GM21447 (cell line): ENCODE measurements around the gene EME1.
"Not testable (repeated sequence)": the region's sequence is repeated elsewhere in the genome, so short reads cannot be mapped to it uniquely, and the experiment has no call there.

ENCODE experiments used
- ATAC-seq: cut with Tn5 transposase; IDR thresholded peaks from one replicate; pipeline ENCODE4 v1.9.1; 2021; ENCODE audit not compliant: unreplicated experiment

Gene EME1

DNA sequence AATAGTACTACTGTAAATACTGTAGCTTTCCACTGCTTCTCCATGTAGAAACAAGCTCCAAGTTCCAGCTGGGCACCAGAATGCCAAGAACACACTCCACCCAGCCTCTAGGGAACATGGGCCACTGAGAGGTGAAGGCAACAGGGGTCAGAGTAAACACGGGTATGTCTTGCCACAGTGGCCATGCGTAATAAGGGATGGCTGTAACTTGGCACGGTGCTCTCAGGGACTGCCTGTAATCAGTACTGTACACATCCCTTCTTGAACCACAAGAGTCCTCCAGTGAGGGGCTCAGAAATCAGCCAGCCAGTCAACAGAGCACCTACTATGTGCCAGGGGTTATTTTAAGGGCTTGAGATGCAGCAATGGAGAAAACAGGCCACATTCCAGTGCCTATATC is 13.5 kb downstream of the EME1 start:
- no peak for ATAC-seq

DNA sequence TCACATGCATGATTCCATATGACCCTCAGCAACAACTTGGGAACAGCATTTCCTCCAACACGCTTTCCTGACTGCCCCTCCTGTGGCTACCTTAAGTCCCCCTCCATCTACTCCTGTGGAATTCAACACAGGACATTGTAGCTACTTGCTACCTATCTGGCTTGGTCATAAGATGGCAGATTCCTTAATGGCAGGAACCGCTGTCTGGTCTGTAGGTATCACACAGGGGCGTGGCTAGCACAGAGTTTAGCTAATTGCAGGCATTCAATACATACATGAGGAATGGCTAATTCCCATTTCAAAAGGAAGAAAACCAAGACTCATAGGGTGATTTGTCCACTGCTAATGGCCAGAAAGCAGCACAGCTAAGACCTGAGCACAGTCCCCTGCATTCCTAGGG is 15.7 kb downstream of the EME1 start:
- no peak for ATAC-seq

DNA sequence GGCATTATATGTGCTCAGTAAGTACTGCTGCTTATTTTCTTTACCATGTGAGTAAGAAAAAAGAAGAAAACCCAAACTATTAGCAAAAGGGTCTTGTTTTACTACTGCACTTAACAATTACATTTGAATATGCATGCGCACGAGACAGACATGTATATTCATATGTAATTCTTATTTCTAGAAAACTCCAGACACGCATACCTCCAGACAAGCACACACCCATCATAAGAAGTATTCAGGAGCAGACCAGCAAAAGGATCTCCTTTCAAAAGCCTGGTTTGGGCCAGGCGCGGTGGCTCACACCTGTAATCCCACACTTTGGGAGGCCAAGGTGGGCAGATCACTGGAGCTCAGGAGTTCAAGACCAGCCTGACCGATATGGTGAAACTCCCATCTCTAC is 16.5 kb downstream of the EME1 start:
- ATAC-seq, result no peak

DNA sequence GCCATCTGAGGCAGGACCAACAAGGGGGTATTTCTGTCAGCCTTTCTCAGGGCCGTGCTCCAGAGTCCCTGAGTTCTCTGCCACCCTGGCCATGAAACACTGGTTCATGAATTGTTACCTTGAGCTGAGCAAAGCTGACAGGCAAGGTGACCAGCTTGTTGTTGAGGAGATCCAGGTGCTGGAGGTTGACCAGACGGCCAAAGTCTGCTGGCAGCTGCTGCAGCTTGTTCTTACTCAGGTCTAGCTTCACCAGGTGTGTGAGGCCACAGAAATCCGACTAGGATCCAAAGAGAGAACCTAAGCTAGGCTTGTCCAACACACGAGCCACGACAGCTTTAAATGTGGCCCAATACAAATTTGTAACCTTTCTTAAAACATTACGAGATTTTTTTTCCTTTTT is 19.6 kb downstream of the EME1 start:
- ATAC-seq, result no peak

DNA sequence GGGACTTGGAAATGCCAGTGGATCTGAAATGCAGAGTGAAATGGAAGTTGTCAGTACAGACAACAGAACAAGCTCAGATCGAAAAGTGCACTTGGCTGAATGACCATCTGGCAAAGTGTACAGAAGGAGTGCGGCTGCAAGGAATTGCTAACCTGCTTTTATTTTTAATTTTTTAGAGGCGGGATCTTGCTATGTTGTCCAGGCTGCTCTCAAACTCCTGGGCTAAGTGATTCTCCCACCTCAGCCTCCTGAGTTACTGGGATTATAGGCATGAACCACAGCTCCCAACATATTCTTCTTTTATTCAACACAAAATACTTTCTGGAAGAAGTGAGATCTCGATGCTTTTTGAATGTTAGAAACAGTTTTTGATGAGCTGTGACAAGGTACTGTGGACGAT is 20.7 kb downstream of the EME1 start:
- no peak for ATAC-seq

DNA sequence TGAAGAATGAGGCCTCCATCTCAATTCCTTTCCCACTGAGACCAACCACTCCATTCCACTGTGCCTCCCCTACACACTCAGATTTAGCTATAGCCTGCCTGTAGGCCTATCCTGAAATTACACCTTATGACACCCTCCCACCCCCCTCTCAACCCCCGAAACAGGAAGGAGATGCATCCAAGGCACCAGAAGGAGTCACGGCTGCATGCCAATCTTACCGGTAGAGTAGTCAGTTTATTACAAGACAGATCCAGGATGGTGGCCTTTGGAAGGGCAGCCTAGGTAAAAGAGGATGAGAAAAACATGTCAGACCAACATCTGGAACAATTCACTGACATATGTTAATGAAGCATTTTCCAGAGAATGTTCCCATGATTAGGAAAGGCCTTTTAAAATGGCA is 21.7 kb downstream of the EME1 start:
- no peak for ATAC-seq

DNA sequence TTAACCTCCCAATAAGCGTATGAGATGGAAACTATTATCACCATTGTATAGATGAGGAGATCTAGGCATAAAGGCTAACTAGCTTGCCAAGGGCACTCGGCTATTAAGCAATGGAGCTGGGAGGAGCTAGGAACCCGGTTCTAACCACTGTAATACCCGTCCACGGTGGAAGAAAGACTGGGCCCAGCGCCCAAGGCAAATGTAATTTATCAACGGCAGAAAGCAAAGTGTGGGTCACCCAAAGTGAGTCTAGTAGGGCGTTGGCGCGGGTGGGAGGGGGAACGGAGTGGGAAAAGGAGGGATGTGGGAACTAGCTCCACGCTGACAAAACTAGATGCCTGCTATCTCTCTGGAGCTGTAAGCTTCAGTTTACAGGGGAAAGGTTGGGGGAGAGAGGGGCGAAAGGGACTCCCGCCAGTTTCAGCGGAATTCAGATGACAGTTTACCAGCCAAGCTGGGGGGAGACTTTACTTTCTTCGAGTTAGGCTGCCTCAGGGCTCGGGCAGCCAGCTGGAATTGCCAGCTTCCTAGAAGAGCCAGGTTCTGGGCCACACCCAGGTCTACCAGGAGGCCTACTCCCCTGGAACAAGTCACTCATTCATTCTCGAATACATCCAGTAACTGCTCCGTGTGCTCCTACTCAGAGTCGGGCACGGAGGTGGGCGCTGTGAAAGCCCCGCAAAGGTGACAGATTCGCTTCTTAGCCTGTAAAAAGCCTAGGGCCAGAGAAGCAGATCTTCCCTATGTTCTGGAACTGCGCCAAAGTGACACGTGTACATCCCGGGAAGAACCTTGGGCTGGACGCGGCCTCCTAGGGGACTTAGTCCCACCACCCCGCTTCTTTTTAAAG is 23.5 kb downstream of the EME1 start:
- peak; percentile 23 for ATAC-seq

DNA sequence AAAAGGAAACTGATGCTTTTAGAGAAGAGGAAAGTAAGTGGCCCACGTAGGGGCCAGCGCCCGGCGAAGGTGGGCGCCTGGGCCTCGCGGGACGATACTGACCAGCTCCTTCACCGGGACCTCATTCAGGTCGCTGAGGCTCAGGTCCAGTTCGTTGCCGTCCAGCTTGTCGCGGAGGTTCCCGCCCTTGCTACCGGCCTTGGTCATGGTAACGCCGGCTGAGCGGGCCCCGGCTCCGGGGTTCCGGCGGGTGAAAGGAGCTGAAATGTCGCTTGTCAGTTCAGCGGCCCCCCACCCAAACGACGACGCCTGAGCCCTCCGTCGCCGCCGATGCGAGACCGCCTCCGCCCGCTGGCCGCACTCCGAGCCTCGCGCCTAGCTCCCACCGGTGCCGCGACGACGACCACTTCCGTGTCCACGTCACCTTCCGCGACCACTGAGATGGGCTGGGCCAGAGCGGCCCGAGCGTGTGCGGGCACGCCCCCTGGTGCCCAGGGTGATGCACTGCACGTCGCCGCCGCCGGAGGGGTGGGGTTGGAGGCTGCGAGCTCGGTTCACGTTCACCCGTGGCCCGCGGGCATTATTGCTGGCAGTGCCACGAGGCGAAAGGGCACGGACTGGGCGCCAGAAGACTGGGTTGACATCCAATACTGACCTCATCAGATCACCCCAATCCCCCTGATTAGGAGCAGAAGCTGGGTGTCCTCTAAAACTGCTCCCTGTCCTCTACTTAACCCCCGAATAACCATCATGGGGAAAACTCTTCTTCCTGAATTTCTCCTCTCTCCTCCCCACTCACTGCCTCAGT is 24.3 kb downstream of the EME1 start, which contains the start of gene LRRC59:
TSS of gene LRRC59 (minus strand) at position 413 of the 808 bp plus-strand sequence. CDS start at position 207, 206 bp downstream.
- peak; percentile 96 for ATAC-seq

DNA sequence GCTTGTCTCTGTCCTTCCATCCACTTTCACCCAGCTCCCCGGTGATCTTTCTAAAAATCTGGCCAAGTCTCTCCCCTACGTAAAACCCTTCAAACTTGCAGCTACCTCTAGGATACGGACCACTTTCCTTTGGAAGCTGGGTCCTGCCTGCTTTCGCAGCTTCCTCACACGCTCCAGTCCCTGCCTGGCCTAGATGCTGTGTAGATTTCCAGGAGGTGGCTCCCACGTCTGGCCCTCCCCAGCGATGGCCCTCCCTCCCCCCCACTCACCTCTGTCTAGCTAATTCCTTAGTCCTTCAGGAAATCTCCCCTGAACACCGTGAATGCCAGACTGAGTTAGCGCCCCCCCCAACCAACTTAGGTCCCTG is 24.9 kb downstream of the EME1 start:
- ATAC-seq, result no peak

DNA sequence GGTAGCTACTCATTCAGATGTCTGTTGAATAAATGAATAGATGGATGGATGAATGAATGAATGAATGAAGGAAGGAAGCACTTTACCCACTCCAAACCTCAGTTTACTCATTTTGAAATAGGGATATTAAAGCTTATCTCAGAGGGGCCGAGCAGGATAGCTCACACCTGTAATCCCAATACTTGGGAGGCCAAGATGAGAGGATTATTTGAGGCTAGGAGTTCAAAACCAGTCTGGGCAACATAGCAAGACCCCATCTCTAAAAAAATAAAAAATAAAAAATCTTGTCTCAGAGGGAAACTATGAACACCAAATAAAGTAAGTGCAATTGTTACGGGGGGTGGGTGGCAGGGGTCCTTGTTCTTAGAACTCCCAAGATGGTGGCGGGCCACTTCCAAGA is 25.6 kb downstream of the EME1 start:
- ATAC-seq, result not testable (repeated sequence)

DNA sequence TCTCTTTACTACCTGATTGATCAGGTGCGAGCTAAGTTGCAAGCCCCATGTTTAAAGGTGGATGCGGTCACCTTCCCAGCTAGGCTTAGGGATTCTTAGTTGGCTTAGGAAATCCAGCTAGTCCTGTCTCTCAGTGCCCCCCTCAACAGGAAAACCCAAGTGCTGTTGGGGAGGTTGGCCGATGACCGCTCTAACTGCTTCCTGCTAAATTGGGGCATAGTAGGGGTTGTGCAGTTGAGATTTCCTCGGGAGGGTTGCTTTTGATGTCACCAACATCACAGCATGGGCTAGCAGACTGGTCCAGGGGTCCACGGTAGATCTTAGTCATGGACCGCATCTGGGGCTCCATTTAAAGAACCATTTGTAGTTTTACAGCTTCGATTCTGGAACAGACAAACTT is 26.6 kb downstream of the EME1 start:
- ATAC-seq, result not testable (repeated sequence)

DNA sequence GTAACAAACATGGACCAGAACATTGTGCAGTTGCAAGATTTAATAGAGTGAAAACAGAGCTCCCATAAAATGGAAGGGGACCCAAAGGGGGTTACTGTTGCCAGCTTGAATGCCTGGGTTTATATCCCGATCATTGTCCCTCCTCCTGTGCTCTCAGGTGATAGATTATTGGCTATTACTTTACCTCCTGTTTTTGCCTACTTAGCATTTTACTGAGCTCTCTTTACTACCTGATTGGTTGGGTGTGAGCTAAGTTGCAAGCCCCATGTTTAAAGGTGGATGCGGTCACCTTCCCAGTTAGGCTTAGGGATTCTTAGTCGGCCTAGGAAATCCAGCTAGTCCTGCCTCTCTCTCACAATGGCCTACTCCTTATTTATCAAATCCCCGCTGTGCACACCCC is 32.3 kb downstream of the EME1 start:
- not testable (repeated sequence) for ATAC-seq

DNA sequence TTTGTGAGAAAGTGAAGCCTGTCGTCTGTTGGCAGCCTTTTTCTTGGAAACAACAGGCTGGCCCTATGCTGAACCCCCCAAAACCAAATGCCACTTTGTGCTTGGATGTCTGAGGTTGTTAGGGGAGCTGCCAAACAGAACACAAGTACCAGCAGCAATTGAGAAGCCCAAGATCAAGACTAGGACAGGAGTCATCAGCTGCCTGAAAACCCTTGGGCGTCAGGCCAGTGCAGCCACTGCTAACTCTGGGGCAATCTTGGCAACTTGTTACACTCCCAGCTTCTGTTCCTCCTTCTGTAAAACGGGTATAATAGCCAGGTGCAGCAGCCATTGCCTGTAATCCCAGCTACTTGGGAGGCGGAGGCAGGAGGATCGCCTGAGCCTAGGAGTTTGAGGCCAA is 33.5 kb downstream of the EME1 start:
- no peak for ATAC-seq

DNA sequence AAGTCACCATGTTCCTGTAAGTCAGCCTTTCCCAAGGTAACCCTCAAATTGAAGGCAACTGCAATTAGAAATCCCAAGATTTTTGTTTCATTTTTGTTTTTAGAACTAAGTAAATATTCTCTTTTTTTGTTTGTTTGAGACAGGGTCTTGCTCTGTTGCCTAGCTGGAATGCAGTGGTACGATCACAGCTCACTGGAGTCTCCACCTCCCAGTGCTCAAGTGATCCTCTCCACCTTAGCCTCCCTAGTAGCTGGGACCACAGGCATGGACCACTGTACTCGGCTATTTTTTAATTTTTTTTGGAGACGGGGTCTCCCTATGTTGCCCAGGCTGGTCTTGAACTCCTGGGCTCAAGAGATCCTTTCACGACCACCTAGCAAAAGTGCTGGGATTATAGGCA is 34.9 kb downstream of the EME1 start:
- ATAC-seq, result no peak

DNA sequence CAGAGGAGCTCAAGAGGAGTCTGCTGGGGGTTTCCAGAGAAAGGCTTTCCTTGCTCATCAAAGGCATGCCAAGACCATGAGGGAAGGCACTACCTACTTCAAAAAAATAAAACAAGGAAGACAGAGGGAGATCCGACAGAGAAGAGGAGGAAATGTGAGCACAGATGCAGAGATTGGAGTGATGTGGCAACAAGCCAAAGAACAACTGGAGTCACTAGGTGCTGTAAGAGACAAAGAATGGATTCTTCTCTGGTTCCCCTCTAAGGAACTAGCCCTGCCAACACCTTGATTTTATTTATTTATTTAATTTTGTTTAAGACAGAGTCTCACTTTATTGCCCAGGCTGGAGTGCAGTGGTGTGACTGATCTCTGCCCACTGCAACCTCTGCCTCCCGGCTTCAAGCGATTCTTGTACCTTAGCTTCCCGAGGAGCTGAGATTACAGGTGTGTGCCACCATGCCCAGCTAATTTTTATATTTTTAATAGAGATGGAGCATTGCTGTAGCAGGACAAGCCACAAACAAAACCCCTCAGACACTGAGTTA is 39.2 kb downstream of the EME1 start:
- ATAC-seq, result no peak

DNA sequence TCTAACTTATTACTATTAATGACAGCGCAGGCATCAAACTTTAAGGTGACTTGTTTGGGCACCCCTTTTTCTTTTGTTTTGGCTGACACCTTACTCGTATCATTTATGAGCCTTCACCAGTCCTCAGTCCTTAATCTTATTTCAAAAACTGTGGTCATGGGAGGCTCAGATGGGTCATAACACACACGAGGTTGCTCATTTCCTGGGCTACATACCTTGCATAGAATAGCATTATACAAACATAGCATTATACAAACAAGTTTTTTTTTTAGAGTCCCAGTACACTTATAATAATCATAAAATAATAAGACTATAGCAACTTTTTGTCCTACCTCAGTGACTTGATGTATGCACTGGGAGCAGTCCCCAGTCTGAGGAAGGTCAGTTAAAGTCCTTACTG is 41.8 kb downstream of the EME1 start:
- ATAC-seq, result no peak

DNA sequence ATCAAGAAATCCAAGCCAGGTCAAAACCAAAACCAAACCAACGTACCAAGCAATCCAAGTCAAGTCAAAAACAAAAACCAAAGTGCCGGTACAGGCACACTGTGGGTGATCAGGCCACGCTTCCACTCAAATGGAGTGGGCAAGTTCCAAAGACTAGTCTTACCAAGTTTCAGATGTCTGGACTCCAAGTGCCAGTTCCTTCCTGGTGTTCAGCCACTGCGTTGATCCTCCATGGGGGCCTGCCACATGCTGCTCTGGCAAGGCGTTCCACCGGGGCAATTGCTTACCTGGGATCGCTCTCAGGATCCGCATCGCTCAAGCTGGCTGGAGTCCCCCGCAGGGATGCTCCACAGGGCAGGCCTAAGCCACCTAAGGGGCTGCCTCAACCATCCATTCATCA is 46.5 kb downstream of the EME1 start:
- not testable (repeated sequence) for ATAC-seq

DNA sequence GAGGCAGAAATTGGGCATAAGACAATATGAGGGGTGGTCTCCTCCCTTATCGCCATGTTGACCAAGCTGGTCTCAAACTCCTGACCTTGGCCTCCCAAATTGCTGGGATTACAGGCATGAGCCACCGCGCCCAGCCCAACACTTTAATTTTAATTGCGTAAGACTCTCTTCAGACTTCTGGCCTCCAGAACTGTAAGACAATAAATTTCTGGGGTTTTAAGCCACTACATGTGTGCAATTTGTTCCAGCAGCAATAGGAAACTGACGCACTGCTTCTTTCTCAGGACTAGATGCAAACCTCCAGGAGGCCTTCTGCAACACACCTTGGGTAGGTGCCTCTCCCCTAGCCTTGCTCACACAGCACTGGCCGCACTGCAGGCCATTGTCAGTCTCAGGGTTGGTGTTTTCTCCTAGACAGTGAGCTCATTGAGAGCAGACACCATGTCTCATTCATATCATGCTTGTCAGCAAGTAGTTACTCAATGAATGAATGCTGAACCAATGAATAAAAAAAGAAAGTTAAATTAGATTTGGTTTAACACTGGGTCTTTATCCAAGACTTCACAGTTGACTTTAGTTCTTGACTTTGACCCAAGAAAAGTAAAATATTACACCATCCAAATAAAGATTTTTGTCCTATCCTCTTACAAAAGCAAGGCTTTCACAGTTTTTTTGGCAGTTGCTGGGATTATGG is 47.5 kb downstream of the EME1 start:
- no peak for ATAC-seq

DNA sequence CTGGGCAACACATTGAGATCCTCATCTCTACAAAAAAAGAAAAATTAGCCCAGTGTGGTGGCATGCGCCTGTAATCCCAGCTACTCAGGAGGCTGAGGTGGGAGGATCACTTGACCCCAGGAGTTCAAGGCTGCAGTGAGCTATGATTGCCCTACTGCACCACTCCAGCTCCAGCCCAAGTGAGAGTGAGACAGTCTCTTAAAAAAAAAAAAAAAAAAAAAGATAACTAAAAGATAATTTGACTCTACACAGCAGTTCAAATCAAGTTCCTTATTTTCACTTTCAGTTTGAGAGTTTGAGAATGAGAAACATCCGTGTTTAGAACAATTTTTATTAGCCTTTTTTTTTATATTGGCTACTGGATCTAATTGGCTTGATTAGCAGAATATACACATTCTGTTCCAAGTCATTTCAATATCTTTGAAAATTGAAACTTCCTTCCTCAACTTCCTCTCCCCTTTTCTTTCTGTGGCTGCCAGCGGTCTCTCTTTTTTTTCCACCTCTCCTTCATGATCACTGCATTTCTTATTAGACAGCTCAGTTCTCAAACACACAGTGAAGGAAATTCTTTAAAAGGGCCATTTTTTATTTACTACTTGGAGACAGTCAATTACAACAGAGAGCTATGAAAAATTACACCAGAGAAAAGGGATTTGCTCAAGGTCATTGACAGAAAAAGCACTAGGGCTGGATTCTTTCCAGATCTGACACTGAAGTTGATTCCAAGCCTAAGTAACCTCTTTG is 48.5 kb downstream of the EME1 start:
- peak; percentile 37 for ATAC-seq

DNA sequence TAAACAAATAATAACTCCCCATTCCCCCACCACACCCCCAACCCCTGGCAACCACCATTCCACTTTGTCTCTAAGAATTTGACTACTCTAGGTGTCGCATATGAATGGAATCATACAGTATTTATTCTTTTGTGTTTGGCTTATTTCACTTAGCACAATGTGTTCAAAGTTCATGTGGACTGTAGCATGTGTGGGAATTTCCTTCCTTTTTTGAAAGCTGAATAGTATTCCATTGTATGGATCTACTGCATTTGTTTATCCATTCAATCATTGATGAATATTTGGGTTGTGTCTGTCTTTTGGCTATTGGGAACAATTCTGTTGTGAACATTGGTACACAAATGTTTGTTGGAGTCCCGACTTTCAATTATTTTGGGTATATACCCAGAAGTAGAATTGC is 49.7 kb downstream of the EME1 start:
- no peak for ATAC-seq
